ENCODE data around the gene PRR9.

GRCh38 chr1:153180556-153180955 lies 36.8 kb upstream of the PRR9 start:
- no peak for TF ChIP-seq EZH2 (IDR thresholded peaks at IDR 0.05; ENCODE audit: borderline replicate concordance, insufficient read depth, low read length, poor library complexity, severe bottlenecking)
- TF ChIP-seq POLR2AphosphoS5 (IDR thresholded peaks at IDR 0.05): no peak
- no peak for TF ChIP-seq EP300 (conservative IDR thresholded peaks at IDR 0.05; ENCODE audit: poor library complexity, severe bottlenecking)

Data from neural cell (in vitro differentiated cells).